Measurements from ENCODE around the gene KCNH1. TPM values are rescaled to one million over a fixed set of nuclear protein-coding genes. Genes with fewer than 3 reads are reported as not detected.

The KCNH1 gene
- total and polyA plus RNA-seq, 10 of the 15 experiments (the other 5 are each of a cell fraction or from before 2014, with no cell fraction given) = 0.02 to 0.04 (median 0.04) TPM; not detected in 7

DNA sequence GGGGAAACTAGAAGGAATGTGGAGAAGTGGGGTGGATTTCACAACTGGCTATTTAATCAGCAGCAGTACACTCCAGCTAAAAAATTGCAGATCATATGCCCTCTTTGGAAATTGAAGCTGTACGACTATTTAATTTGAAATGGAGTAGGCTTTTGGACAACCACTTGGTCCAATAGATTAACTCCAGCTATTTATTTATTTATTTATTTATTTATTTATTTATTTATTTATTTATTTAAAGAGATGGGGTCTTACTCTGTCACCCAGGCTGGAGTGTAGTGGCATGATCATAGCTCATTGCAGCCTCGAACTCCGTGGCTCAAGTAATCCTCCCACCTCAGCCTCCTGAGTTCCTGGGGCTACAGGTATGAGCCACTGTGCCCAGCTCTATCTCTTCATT lies 312.3 kb downstream of the KCNH1 start (continued):
- TF ChIP-seq, protein P1, sequence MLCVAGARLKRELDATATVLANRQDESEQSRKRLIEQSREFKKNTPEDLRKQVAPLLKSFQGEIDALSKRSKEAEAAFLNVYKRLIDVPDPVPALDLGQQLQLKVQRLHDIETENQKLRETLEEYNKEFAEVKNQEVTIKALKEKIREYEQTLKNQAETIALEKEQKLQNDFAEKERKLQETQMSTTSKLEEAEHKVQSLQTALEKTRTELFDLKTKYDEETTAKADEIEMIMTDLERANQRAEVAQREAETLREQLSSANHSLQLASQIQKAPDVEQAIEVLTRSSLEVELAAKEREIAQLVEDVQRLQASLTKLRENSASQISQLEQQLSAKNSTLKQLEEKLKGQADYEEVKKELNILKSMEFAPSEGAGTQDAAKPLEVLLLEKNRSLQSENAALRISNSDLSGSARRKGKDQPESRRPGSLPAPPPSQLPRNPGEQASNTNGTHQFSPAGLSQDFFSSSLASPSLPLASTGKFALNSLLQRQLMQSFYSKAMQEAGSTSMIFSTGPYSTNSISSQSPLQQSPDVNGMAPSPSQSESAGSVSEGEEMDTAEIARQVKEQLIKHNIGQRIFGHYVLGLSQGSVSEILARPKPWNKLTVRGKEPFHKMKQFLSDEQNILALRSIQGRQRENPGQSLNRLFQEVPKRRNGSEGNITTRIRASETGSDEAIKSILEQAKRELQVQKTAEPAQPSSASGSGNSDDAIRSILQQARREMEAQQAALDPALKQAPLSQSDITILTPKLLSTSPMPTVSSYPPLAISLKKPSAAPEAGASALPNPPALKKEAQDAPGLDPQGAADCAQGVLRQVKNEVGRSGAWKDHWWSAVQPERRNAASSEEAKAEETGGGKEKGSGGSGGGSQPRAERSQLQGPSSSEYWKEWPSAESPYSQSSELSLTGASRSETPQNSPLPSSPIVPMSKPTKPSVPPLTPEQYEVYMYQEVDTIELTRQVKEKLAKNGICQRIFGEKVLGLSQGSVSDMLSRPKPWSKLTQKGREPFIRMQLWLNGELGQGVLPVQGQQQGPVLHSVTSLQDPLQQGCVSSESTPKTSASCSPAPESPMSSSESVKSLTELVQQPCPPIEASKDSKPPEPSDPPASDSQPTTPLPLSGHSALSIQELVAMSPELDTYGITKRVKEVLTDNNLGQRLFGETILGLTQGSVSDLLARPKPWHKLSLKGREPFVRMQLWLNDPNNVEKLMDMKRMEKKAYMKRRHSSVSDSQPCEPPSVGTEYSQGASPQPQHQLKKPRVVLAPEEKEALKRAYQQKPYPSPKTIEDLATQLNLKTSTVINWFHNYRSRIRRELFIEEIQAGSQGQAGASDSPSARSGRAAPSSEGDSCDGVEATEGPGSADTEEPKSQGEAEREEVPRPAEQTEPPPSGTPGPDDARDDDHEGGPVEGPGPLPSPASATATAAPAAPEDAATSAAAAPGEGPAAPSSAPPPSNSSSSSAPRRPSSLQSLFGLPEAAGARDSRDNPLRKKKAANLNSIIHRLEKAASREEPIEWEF (IDR thresholded peaks at IDR 0.05; ENCODE audit: insufficient replicate concordance, low read depth, low read length) = no peak
- TF ChIP-seq, protein P2, sequence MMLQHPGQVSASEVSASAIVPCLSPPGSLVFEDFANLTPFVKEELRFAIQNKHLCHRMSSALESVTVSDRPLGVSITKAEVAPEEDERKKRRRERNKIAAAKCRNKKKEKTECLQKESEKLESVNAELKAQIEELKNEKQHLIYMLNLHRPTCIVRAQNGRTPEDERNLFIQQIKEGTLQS (IDR thresholded peaks at IDR 0.05; ENCODE audit: borderline replicate concordance, extremely low read depth, low read depth, low read length) = no peak
- no peak for TF ChIP-seq TCF3 (IDR thresholded peaks at IDR 0.05; ENCODE audit: borderline replicate concordance, insufficient read depth, low read depth, low read length)
- no peak for TF ChIP-seq ZNF207 (IDR thresholded peaks at IDR 0.05; ENCODE audit: borderline replicate concordance)

- Histone ChIP-seq H3K27me3 (replicated peaks in 1 of 2; ENCODE audit: control insufficient read depth in 2 of 2, insufficient read depth in 2 of 2, low read length in 1 of 2) (no peaks in the 10 kb centered on the region), H4K20me1 (ENCODE audit: control insufficient read depth, insufficient read depth) (no peaks in the 10 kb centered on the region), H3K9me3 (replicated peaks; ENCODE audit: control insufficient read depth, insufficient read depth, low read length) (no peaks in the 10 kb centered on the region), H3K4me3 (no peak overlapping the region), H3K9ac (ENCODE audit: control insufficient read depth, insufficient read depth, low read length) (no peak overlapping the region), H3K4me2 (ENCODE audit: control insufficient read depth, insufficient read depth) (no peak overlapping the region), H3K4me1 (ENCODE audit: control insufficient read depth, insufficient read depth, low read length) (no peaks in the 10 kb centered on the region), H3K27ac (ENCODE audit: control insufficient read depth, insufficient read depth) (no peak overlapping the region), H2AFZ (ENCODE audit: control insufficient read depth, low read depth, low read length) (no peak overlapping the region), H3K36me3 (ENCODE audit: control insufficient read depth in 2 of 2, insufficient read depth in 2 of 2, low read length in 1 of 2) (no peaks in the 10 kb centered on the region), H3K79me2 (ENCODE audit: control insufficient read depth, insufficient read depth, low read length) (no peaks in the 10 kb centered on the region)
- intact Hi-C loops (cut with micrococcal nuclease; ENCODE audit: unreplicated experiment) = no loop called here
- ChIA-PET CTCF (no interaction called here), RAD21 (ENCODE audit: unreplicated experiment) (no interaction called here), POLR2A (no interaction called here), SMC1A (ENCODE audit: uncharacterized antibody, unreplicated experiment) (no interaction called here)
- no peak for DNase-seq (ENCODE audit: low read depth, low spot score)
- in situ Hi-C loops (cut with MboI) = no loop called here
- WGBS (ENCODE audit: insufficient coverage, insufficient replicate concordance, low lambda C conversion rate, missing lambda C conversion rate) = 22% methylated on average over 4 of the region's 4 CpGs
- no TSS peak for BruUV-seq (replicated peaks)
- TF ChIP-seq RAD51 (IDR thresholded peaks at IDR 0.05) (no peak), NRF1 (conservative IDR thresholded peaks at IDR 0.05; ENCODE audit: low read depth, low read length) (no peak), CHD4 (IDR thresholded peaks at IDR 0.05) (no peak), YY1 (IDR thresholded peaks at IDR 0.05; ENCODE audit: low read depth, low read length) (no peak), SIX5 (IDR thresholded peaks at IDR 0.05; ENCODE audit: low read depth, low read length, severe bottlenecking) (no peak), NFIC (IDR thresholded peaks at IDR 0.05; ENCODE audit: low read depth, low read length) (no peak), BMI1 (IDR thresholded peaks at IDR 0.05; ENCODE audit: borderline replicate concordance) (no peak)
- TF ChIP-seq, protein P3, sequence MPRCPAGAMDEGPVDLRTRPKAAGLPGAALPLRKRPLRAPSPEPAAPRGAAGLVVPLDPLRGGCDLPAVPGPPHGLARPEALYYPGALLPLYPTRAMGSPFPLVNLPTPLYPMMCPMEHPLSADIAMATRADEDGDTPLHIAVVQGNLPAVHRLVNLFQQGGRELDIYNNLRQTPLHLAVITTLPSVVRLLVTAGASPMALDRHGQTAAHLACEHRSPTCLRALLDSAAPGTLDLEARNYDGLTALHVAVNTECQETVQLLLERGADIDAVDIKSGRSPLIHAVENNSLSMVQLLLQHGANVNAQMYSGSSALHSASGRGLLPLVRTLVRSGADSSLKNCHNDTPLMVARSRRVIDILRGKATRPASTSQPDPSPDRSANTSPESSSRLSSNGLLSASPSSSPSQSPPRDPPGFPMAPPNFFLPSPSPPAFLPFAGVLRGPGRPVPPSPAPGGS (IDR thresholded peaks at IDR 0.05; ENCODE audit: borderline replicate concordance, insufficient read depth, low read depth, low read length, poor library complexity, severe bottlenecking) = no peak
- no peak for ATAC-seq
- FAIRE-seq = no peak
These were observed 314.7 kb downstream of the KCNH1 start for GRCh38 chr1:210819266-210819665.

Measured in GM12878 (cell line).